Measurements from ENCODE around the gene C9orf72. TPM values are rescaled to one million over a fixed set of nuclear protein-coding genes. Genes with fewer than 3 reads are reported as not detected.
A peak's percentile ranks its signal among the peaks of the same experiment; 100 is the strongest.

C9orf72 gene
- total and polyA plus RNA-seq, 9 of the 15 experiments (the other 6 are each of a cell fraction or from before 2014, with no cell fraction given): 2.3 to 7.3 (median 4.1) TPM

GRCh38 chr9:27538647-27539046 lies 34.6 kb downstream of the C9orf72 start (continued):
- TF ChIP-seq ZBTB26 (CRISPR knock-in tag; IDR thresholded peaks at IDR 0.05): no peak
- TF ChIP-seq USF2 (CRISPR knock-in tag; IDR thresholded peaks at IDR 0.05): peak; percentile 72
- TF ChIP-seq NR1H2 (CRISPR knock-in tag; IDR thresholded peaks at IDR 0.05): no peak
- no peak for TF ChIP-seq BCOR (IDR thresholded peaks at IDR 0.05)
- no peak for TF ChIP-seq CBX5 (IDR thresholded peaks at IDR 0.05; ENCODE audit: borderline replicate concordance, low read depth)
- no peak for TF ChIP-seq ATF4 (CRISPR knock-in tag; IDR thresholded peaks at IDR 0.05)
- no peak for TF ChIP-seq POLR2G (IDR thresholded peaks at IDR 0.05; ENCODE audit: low read depth, low read length)
- TF ChIP-seq ZNF57 (CRISPR knock-in tag; IDR thresholded peaks at IDR 0.05): no peak
- no peak for TF ChIP-seq AFF1 (IDR thresholded peaks at IDR 0.05; ENCODE audit: low read depth in 1 of 2, partially characterized antibody in 2 of 2)
- no peak for TF ChIP-seq PRMT5 (CRISPR knock-in tag; IDR thresholded peaks at IDR 0.05)
- 0 out of 2 replicates have a peak, but pooled peaks have one; percentile 18 for TF ChIP-seq L3MBTL2 (IDR thresholded peaks at IDR 0.05)
- peak; percentile 50 for TF ChIP-seq NFIC (IDR thresholded peaks at IDR 0.05)

Data from K562 (cell line).